GM21447 (cell line): ENCODE data around the gene DCAF12L1.

Source experiments
- ATAC-seq: cut with Tn5 transposase; IDR thresholded peaks from one replicate; pipeline ENCODE4 v1.9.1; 2021; ENCODE audit not compliant: unreplicated experiment

DCAF12L1 gene

DNA sequence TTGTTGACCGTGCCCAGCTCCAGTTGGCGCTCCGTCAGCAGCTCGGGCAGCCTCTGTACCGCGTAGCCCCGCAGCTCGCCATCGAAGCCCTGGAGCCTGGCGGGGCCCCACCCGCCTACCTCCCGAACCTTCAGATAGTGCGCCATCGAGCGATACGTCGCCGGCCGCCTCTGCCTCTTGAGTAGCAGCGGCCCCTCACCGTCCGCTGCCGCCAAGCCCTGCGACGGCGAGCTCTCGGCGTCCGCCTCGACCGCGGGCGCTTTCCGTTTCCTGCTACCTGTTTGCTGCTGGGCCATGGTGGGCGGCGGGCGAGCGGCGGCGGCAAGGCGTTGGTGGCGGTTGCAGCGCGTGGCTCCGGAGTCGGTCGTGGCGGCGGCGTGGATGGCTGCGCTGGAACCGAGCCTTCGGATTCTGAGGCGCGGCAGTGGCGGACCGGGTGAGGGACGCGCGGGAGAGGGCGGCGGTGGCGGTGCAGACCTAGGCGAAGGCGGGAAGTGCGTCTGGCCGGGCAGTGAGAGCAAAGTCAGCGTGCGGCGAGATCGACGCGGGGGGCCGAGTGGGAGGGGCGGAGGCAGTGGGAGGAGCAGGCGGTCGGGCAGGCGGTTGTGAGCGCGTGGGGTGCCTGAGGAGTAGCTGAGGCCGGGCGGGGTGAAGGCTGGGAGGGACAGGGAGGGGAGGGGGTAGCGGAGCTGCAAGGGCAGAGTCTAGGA, at the start of gene DCAF12L1:
Gene DCAF12L1 (minus strand): TSS at position 502 of the 710 bp plus-strand sequence. CDS start 206 bp downstream, at position 296.
- no peak for ATAC-seq

DNA sequence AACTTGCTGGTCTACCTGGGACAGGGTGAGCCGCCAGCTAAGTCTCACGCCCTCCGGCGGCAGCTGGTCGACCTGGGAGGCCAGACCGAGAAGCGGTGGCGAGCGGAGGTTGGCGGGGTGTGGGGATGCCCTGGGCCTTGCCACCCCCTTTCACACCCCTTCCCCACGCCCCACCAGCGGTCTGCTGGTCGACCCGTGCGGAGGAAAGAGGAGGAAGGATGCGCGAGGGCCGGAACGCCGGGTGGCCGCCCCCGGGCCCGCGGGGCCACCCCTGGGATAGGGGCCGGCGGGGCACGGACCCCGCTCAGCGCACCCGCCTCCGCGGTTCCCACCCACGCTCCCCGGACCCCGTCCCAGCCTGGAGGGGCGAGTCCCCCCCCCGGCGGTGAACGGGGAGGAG, 28.3 kb upstream of the DCAF12L1 start:
- ATAC-seq: no peak

DNA sequence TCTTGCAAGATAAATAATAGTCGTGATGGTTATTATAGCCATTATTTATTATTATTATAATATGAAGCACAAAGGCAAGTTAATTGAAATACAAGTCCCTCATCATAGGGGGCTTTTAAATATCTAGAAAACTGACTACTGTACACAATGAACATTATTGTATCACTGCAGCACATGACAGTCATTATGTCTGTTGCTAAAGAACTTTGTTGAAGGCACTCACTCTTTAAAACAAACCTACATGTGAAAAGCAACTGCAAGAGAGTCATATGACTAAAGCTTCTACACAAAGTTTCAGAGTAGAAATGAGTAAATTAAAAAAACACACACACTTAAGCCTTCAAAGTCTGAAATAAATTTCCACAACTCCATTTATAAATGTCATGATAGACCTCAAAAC, 23.3 kb upstream of the DCAF12L1 start:
- no peak for ATAC-seq

DNA sequence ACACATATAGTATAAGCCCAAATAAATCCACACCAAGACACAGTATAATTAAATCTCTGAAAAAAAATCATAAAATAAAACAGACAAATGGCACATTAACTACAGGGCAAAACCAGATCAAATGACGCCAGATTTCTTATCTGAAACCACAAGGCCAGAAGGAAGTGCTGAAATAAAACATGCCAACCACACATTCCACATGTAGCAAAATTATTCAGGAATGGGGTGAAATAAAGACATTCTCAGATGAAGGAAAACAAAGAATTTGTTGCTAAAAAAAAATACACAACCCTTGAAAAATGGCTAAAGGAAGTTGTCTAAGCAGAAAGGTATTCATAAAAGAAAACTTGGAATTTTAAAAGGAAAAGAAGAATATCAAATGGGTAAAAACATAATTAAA, 4.5 kb upstream of the DCAF12L1 start:
- no peak for ATAC-seq

DNA sequence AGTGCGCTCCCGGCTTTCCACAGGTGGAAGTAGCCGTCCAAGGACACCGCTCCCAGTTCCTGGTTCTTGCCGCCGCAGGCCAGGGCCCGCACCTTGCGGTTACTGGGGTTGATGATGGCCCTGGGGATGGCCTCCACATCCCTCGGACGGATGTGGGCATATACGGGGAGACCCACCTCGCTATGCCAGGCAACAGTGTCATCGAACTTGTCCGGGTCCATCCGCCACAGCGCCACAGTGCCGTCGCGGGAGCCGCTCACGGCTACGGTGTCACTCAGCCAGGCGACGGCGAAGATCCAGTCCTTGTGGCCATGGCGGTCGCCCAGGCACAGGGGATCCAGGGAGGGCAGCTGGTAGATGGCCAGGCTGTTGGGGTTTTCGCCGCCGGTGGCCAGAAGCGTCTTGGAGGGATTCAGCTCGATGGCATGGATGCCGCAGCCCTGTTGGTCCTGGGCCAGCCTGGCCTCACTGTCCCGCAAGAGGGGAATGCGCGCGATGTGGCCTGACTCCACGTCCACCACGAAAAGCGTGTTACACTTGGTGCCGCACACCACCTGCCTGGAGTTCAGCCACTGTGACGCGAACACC, 795 bp downstream of the DCAF12L1 start:
- ATAC-seq: no peak

DNA sequence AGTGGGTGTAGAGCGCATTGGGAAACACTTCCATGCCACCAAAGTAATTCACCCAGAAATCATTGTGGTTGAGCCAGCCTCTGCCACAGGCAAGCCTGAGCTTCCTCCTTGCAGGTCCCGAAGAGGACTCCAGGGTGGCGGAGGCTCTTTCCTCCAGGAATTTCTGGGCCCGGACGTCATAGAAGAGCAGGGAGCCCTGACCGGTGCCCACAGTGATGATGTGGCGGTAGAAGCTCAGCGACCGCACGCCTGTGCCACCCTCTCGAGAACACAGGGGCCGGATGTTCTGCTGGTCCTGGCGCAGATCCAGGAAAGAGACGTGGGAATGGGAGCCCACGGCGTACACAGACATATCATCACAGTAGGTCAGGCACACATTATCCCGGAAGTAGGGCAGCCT, 1.3 kb downstream of the DCAF12L1 start:
- no peak for ATAC-seq

DNA sequence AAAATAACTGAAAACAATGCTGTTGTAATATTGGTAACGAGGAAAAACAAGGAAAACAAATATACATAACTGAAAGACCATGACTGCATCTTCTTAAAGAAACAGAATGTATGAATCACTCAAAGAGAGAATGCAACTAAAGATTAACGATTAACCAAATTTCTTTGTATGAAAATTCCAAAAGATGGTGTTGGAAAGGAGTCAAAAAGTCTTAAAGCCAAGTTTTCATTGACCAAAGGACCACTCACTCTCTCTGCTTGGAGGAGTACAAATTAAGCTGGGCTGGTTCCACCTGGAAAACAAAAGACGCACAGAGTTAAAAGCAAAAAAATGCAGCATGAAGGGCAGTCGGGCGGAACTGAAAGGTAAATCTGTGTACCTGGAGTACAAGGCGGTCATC, 1.8 kb downstream of the DCAF12L1 start:
- no peak for ATAC-seq

DNA sequence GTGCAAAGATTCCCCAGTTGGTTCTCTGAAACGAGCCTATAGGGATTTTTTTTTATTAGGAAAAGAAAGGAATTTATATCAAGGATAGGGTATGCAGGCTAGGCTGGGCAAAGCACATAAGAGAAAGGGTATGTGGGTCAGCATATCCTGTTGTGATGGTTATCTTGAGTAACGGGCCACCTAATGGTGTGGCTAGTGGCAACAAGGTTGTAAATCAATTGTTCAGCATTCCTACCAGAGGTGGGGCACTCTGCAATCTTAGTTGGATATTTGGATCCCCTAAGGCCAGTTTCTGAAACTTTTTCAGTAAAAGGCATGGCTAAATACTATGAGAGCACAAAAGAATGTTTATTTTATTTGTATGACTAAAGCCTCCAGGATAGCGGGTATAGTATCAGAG, 42.7 kb downstream of the DCAF12L1 start:
- ATAC-seq: no peak
